BJ (cell line): Measurements from ENCODE around the gene PCNA. TPM values are rescaled to one million over a fixed set of nuclear protein-coding genes. Genes with fewer than 3 reads are reported as not detected.

Experiments used
- CTCF ChIA-PET: fragments of 350-600 bp; formaldehyde crosslinking; extraction: SDS; loops from one replicate; lab custom pipeline; 2021; ENCODE audit warnings: antibody characterized with exemption, inconsistent platforms; lab: Yijun Ruan, JAX
- POLR2A ChIA-PET: fragments of 300-600 bp; sonication (Branson Sonifier 250); formaldehyde crosslinking; extraction: SDS; loops from one replicate; lab custom pipeline; 2021; ENCODE audit warnings: antibody characterized with exemption; lab: Charles Lee
- DNase-seq: peaks from one replicate; pipeline ENCODE4 v3.0.0-alpha.2; 2011; ENCODE audit warnings: low read depth
- H3K27me3 ChIP-seq: 2 replicates; pipeline ENCODE4 v1.6.0; 2011; ENCODE audit warnings: low read length; ENCODE audit not compliant: control insufficient read depth, insufficient read depth
- H3K36me3 ChIP-seq: 2 replicates; pipeline ENCODE4 v1.5.1; 2011; ENCODE audit warnings: low read length; ENCODE audit not compliant: control insufficient read depth, insufficient read depth
- H3K4me3 ChIP-seq: 2 replicates; pipeline ENCODE4 v1.5.1; 2011; ENCODE audit warnings: low read depth, mild to moderate bottlenecking, control low read depth, low read length
- CTCF ChIP-seq: IDR thresholded peaks from 2 replicates; pipeline ENCODE4 v1.5.1; 2011; ENCODE audit warnings: low read depth, mild to moderate bottlenecking, control low read depth, inconsistent platforms, low read length, moderate library complexity; ENCODE audit not compliant: insufficient read depth
- polyA plus RNA-seq: library from polyadenylated mRNA; depleted of rRNA; stranded (reverse); fragments of >200 nt; gene quantifications from 2 replicates; pipeline ENCODE4 v1.2.3, GENCODE V29; 2011

PCNA gene
- polyA plus RNA-seq, 1 experiment = 78.2 TPM

- DNase-seq = no peak
- Histone ChIP-seq H3K36me3 (no peaks in the 10 kb centered on the region), H3K4me3 (no peak overlapping the region), H3K27me3 (no peaks in the 10 kb centered on the region)
- no peak for TF ChIP-seq CTCF
- ChIA-PET CTCF (no interaction called here), POLR2A (no interaction called here)
These were observed 20.4 kb upstream of the PCNA start for GRCh38 chr20:5140195-5140594.

DNA sequence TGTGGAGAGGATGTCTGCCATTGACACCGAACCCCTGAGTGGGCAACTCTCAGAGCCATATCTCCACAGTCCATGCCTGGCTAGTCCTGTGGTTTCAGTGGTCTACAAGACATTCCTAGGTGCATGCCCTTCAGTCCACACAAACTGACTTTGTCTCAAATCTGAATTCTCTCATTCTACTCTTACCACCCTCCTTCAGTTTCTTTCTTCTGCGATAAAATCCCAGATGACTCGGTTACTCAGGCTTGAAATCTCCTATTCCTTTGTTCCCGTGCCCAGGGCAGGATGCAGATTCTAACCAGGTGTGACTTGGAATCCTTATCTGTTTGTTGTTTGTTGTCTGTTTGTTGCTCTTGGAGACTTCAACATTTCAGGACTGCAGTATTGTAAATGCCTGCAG, 16.3 kb upstream of the PCNA start:
- ChIA-PET POLR2A (interaction anchor here (0.6 kb wide), 1 partner anchor 17 kb away, joined by 3 read pairs; no protein-coding TSS in a partner anchor), CTCF (interaction anchor here (1.9 kb wide), 1 partner anchor 9 kb away, joined by 6 read pairs; the partner anchor contains the start of gene CDS2)
- no peaks in the 10 kb centered on the region for H3K27me3 ChIP-seq
- no peak overlapping the region for H3K4me3 ChIP-seq
- no peak for DNase-seq
- no peaks in the 10 kb centered on the region for H3K36me3 ChIP-seq
- TF ChIP-seq CTCF = no peak

DNA sequence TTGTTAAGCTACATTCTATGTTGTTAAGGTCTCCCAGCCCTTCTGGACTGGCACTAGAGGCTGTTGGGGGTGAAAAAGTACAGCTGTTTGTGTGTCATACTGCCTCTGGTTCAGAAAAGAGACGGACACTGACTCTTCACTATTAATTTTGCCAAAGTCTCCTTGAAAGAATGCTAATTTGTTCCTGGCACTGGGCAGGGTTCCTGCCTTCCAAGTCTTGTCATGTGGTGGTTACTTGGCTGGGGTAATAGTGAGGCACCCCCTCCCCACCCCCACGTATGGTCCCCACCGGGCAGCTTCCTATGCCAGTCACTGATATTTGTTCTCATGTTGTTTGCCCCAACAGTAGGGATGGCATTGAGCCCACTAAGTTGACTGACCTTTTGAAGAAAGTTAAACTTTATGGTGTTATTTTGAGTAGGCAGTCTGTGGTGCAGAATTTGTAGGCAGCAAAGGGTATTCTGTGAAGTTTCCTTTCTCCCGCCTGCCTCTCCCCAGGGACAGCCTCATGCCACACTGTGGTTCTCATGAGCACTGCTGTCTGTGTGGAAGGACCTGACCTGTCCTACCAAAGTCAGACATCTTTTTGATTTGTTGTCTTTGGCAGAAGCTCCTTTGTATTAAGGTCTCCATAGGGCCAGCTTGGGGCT, 15.7 kb upstream of the PCNA start:
- POLR2A ChIA-PET = interaction anchor here (0.6 kb wide), 1 partner anchor 16 kb away, joined by 3 read pairs; no protein-coding TSS in a partner anchor
- H3K4me3 ChIP-seq = no peak overlapping the region
- H3K27me3 ChIP-seq = no peaks in the 10 kb centered on the region
- DNase-seq = no peak
- H3K36me3 ChIP-seq = no peaks in the 10 kb centered on the region
- TF ChIP-seq CTCF = no peak
- CTCF ChIA-PET = interaction anchor here (1.9 kb wide), 1 partner anchor 9 kb away, joined by 6 read pairs; the partner anchor contains the start of gene CDS2

DNA sequence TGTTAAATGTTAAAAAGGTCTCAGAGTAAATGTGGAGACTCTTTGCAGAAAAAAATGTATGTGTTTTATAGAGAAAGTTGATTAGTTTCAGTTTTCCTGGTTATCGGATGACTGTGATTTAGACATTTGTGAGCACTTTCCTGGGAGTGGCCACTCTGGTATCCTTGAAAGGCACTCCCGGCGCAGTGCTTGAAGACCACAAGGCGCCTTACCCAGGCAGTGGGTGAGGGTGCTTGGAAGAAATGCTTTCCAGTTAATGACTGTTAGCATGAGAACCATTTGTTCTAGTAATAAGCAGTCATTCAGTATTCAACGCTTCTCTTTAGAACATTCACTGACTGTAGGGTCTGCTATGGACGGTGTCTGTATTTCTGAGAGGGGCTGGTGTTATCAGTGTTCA, 14.2 kb upstream of the PCNA start:
- H3K27me3 ChIP-seq = no peaks in the 10 kb centered on the region
- ChIA-PET POLR2A (no interaction called here), CTCF (no interaction called here)
- H3K36me3 ChIP-seq = no peaks in the 10 kb centered on the region
- H3K4me3 ChIP-seq = no peak overlapping the region
- DNase-seq = no peak
- TF ChIP-seq CTCF = no peak

DNA sequence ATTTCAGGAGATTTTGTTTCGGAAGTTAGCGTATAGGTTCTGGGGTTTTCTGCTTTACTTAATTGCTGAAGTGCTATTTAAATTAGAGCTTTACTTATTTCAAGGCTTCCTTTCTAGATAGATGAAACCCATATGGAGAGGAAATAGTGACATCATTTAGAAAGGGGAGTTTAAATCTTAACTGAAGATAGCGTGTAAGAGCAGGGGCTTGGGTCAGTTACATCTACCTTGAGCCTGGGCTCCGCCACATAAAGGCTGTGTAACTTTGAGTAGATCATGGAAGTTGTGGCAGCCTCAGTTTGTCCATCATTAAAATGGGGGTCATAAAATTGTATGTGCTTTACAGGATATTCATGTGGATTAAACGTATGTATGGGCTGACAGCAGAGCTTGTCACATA, 11.7 kb upstream of the PCNA start:
- TF ChIP-seq CTCF = no peak
- no peak overlapping the region for H3K4me3 ChIP-seq
- DNase-seq = no peak
- ChIA-PET POLR2A (no interaction called here), CTCF (interaction anchor here (1.6 to 7.9 kb wide), 2 partner anchors 60 to 73 kb away, joined by 4 to 141 read pairs; no protein-coding TSS in a partner anchor)
- H3K36me3 ChIP-seq = no peaks in the 10 kb centered on the region
- no peaks in the 10 kb centered on the region for H3K27me3 ChIP-seq
